ENCODE results near the gene PDE1A. TPM values are rescaled to one million over a fixed set of nuclear protein-coding genes. Genes with fewer than 3 reads are reported as not detected.

Gene PDE1A
- total RNA-seq, 4 donors from 2014 or later: 0.75 to 8.1 (median 3.8) TPM

- DNase-seq: no peak
- WGBS, 2 donors (ENCODE audit: low coverage in 1 of 2): 79 to 100% methylated on average over 1 to 2 of the region's 2 CpGs
- intact Hi-C loops (cut with DNase I; ENCODE audit: low total_unique reads) (no loop called here), in situ Hi-C loops (cut with MboI; ENCODE audit: low pct_ligation_motif_present in 1 of 4, low pct_unique_long_range_greater_than_20kb in 1 of 4, low sequenced_read_pairs in 3 of 4) (no loop called here)
- no peaks in the 10 kb centered on the region for H3K4me1 ChIP-seq
- no peaks in the 10 kb centered on the region for H3K27me3 ChIP-seq
- H3K4me3 ChIP-seq: no peak overlapping the region
- H3K9me3 ChIP-seq: no peaks in the 10 kb centered on the region
- no peaks in the 10 kb centered on the region for H3K36me3 ChIP-seq
- TF ChIP-seq POLR2AphosphoS5 (IDR thresholded peaks at IDR 0.05): no peak
- TF ChIP-seq POLR2A (IDR thresholded peaks at IDR 0.05): no peak
- TF ChIP-seq CTCF (IDR thresholded peaks at IDR 0.05): no peak
- TF ChIP-seq EP300 (IDR thresholded peaks at IDR 0.05; ENCODE audit: low read depth): no peak
- no peak overlapping the region for H3K27ac ChIP-seq
These were observed 25.7 kb upstream of the PDE1A start for GRCh38 chr2:182452456-182452990.

DNA sequence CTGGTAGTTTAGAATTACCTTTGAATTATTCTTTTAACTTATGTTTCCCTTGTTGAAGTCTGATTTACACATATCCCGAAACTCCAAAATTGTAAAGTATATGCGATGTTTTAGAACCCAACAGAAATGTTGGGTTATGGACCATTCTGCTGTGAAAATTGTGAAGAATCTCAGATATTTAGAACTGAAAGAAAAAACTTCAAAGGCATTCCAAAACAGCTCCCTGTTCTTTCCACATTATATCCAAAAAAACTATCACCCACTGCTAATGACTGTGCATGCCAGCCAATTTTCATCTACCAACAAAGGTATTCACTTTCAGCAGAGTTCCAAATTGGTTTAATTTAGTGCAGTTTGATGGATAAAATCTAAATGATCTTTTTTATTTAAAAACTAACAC lies 21.5 kb upstream of the PDE1A start:
- intact Hi-C loops (cut with DNase I; ENCODE audit: low total_unique reads): no loop called here
- H3K4me3 ChIP-seq: no peak overlapping the region
- in situ Hi-C loops (cut with MboI; ENCODE audit: low pct_ligation_motif_present in 1 of 4, low pct_unique_long_range_greater_than_20kb in 1 of 4, low sequenced_read_pairs in 3 of 4): no loop called here
- 94 to 100% methylated on average over 2 of the region's 2 CpGs for WGBS, 2 donors (ENCODE audit: low coverage in 1 of 2)
- TF ChIP-seq POLR2A (IDR thresholded peaks at IDR 0.05): no peak
- TF ChIP-seq CTCF (IDR thresholded peaks at IDR 0.05): no peak
- TF ChIP-seq EP300 (IDR thresholded peaks at IDR 0.05; ENCODE audit: low read depth): no peak
- no peak for TF ChIP-seq POLR2AphosphoS5 (IDR thresholded peaks at IDR 0.05)
- no peaks in the 10 kb centered on the region for H3K27me3 ChIP-seq
- no peaks in the 10 kb centered on the region for H3K36me3 ChIP-seq
- no peaks in the 10 kb centered on the region for H3K4me1 ChIP-seq
- no peak overlapping the region for H3K27ac ChIP-seq
- no peaks in the 10 kb centered on the region for H3K9me3 ChIP-seq
- DNase-seq: no peak

DNA sequence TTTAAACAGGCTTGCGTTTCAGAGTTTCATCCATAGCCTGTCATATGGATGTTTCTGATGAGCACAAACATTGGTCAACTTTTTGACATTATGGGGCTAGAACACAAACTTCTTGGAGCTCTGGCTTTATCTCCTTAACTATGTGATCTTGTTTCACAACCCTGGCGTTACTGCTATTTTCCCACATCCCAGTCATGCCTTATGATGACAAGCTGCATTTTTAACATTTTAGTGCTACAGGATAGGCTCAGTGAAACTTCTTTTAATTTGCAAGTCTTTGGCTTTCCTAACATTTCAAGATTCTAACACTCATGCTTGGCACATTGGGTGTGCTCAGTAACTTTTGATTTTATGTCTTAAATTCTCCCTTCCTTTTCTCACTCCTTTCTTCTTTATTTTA lies 21.0 kb upstream of the PDE1A start:
- H3K4me3 ChIP-seq: no peak overlapping the region
- no peak overlapping the region for H3K27ac ChIP-seq
- 72 to 86% methylated on average over 2 of the region's 2 CpGs for WGBS, 2 donors (ENCODE audit: low coverage in 1 of 2)
- H3K36me3 ChIP-seq: no peaks in the 10 kb centered on the region
- no peaks in the 10 kb centered on the region for H3K27me3 ChIP-seq
- in situ Hi-C loops (cut with MboI; ENCODE audit: low pct_ligation_motif_present in 1 of 4, low pct_unique_long_range_greater_than_20kb in 1 of 4, low sequenced_read_pairs in 3 of 4): no loop called here
- no peak for DNase-seq
- intact Hi-C loops (cut with DNase I; ENCODE audit: low total_unique reads): no loop called here
- no peaks in the 10 kb centered on the region for H3K4me1 ChIP-seq
- H3K9me3 ChIP-seq: no peaks in the 10 kb centered on the region
- TF ChIP-seq POLR2A (IDR thresholded peaks at IDR 0.05) (no peak), POLR2AphosphoS5 (IDR thresholded peaks at IDR 0.05) (no peak), CTCF (IDR thresholded peaks at IDR 0.05) (no peak)

DNA sequence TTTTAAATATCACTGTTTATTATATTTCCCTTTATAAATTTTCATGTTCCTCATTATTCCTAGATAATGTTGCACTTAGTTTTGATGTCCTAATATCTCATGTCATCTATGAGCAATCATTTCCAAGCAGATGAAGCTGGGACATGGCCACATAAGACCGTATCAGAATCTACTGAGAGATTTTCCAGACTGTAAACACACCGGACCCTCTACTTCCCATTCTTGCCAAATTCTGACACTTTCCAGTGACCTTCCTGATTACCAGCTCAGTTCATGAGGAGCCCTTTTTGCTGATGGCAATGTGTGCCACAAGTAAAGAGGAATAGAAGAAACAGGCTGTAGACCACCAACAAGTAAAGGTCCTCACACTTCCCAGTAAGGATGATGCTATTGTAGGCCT lies 20.3 kb upstream of the PDE1A start:
- in situ Hi-C loops (cut with MboI; ENCODE audit: low pct_ligation_motif_present in 1 of 4, low pct_unique_long_range_greater_than_20kb in 1 of 4, low sequenced_read_pairs in 3 of 4): no loop called here

More for the DNA sequence above, 20.3 kb upstream of the PDE1A start:
- no peaks in the 10 kb centered on the region for H3K9me3 ChIP-seq
- H3K4me3 ChIP-seq: no peak overlapping the region
- H3K36me3 ChIP-seq: no peaks in the 10 kb centered on the region
- TF ChIP-seq EP300 (IDR thresholded peaks at IDR 0.05; ENCODE audit: low read depth): no peak
- no peak for TF ChIP-seq POLR2A (IDR thresholded peaks at IDR 0.05)
- no peak for TF ChIP-seq CTCF (IDR thresholded peaks at IDR 0.05)
- no peak for TF ChIP-seq POLR2AphosphoS5 (IDR thresholded peaks at IDR 0.05)
- H3K4me1 ChIP-seq: no peaks in the 10 kb centered on the region
- no peak for DNase-seq
- no peak overlapping the region for H3K27ac ChIP-seq
- no peaks in the 10 kb centered on the region for H3K27me3 ChIP-seq
- WGBS, 2 donors (ENCODE audit: low coverage in 1 of 2): 80% methylated on average over 2 of the region's 2 CpGs; no CpG with 5 or more reads in 1 of the 2 donors
- intact Hi-C loops (cut with DNase I; ENCODE audit: low total_unique reads): no loop called here
